Measurements from ENCODE around the gene TWIST2. TPM values are rescaled to one million over a fixed set of nuclear protein-coding genes. Genes with fewer than 3 reads are reported as not detected.

The TWIST2 gene
- polyA plus RNA-seq, 1 experiment = 127 TPM

DNA sequence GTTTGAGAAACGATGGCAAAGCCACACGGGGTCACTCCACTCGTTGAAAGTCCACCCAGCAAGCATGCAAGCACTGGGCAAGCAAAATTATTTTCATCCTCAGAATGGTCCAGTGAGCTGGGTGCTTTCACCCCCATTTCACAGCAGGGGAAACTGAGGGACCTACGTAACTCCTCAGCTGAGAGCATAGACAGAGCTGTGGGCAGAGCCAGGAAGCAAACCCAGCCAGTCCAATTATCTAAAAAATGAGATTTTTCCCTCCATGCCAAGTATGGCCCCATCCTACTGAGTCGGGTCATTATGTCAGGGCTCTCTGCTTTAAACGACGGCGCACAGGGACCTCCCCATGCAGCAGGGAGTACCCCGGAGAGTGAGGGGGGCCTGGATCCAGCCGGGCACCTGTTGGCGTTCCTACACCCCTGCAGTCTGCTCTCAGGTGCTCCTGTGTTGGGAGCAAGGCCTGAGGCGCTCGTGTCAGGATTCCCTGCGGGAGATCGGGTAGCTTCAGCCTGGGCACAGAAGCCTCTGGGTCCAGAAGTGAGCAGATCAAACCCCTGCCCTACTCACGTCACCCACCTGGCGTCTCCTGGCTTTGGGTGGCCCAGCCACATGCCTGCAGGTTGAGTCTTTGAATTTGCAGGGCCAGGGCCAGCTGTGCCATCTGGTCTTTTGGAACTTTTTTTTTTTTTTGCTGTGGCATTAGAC lies 17.3 kb downstream of the TWIST2 start:
- POLR2A ChIA-PET = interaction anchor here (0.7 kb wide), 2 partner anchors 77 to 79 kb away, joined by 4 read pairs; no protein-coding TSS in a partner anchor
- H3K27me3 ChIP-seq (ENCODE audit: control insufficient read depth, insufficient read depth, low read length) = no peaks in the 10 kb centered on the region
- TF ChIP-seq, protein P1, sequence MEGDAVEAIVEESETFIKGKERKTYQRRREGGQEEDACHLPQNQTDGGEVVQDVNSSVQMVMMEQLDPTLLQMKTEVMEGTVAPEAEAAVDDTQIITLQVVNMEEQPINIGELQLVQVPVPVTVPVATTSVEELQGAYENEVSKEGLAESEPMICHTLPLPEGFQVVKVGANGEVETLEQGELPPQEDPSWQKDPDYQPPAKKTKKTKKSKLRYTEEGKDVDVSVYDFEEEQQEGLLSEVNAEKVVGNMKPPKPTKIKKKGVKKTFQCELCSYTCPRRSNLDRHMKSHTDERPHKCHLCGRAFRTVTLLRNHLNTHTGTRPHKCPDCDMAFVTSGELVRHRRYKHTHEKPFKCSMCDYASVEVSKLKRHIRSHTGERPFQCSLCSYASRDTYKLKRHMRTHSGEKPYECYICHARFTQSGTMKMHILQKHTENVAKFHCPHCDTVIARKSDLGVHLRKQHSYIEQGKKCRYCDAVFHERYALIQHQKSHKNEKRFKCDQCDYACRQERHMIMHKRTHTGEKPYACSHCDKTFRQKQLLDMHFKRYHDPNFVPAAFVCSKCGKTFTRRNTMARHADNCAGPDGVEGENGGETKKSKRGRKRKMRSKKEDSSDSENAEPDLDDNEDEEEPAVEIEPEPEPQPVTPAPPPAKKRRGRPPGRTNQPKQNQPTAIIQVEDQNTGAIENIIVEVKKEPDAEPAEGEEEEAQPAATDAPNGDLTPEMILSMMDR (IDR thresholded peaks at IDR 0.05; ENCODE audit: insufficient read depth, low read depth, low read length) = no peak
- CTCF ChIA-PET = interaction anchor here (0.6 to 1.5 kb wide), 3 partner anchors 10 to 90 kb away, joined by 3 to 4 read pairs (median 3); no protein-coding TSS in a partner anchor
- H3K4me3 ChIP-seq (ENCODE audit: low read depth, low read length) = 0 out of 2 replicates have a peak overlapping the region, but pooled peaks have one; percentile 12
- DNase-seq (ENCODE audit: low read depth) = no peak
- peaks cover 36% of the 10 kb centered on the region for H3K36me3 ChIP-seq (ENCODE audit: control insufficient read depth, insufficient read depth, low read length)

DNA sequence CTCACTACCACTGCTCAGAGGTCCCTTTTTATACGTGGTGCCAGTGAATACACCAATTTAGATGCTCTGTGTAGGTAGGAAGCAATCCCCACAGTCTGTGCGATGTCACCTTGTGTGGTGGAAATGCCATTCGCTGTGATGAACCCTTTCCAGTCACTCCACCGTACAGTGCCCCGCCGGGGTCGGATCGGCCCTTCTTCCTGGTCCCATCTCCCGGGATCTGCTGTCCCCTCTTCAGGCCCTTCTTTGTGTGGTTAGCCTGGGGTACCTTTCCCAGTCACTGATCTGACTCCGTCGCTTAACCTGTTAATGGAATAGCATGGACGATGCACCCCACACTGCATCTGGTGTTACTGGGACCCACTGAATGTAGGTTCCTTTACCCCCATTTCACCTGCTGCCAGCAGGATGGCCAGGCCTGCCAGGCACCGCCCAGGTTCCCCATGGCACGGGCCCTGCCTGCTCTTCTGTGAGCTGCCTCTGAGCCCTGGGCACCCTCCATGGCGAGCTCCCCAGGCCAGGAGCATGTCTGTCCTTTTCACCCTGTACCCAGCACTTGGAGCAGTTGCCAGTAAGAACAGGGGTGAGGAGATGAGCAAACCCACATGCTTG lies 18.0 kb downstream of the TWIST2 start:
- Histone ChIP-seq H3K27me3 (ENCODE audit: control insufficient read depth, insufficient read depth, low read length) (no peaks in the 10 kb centered on the region), H3K4me3 (ENCODE audit: low read depth, low read length) (0 out of 2 replicates have a peak overlapping the region, but pooled peaks have one; percentile 5), H3K36me3 (ENCODE audit: control insufficient read depth, insufficient read depth, low read length) (peaks cover 37% of the 10 kb centered on the region)
- POLR2A ChIA-PET = no interaction called here
- no peak for DNase-seq (ENCODE audit: low read depth)
- CTCF ChIA-PET = interaction anchor here (1.2 to 1.5 kb wide), 2 partner anchors 11 to 78 kb away, joined by 3 to 4 read pairs; no protein-coding TSS in a partner anchor
- TF ChIP-seq, protein P1 (IDR thresholded peaks at IDR 0.05; ENCODE audit: insufficient read depth, low read depth, low read length) = no peak

DNA sequence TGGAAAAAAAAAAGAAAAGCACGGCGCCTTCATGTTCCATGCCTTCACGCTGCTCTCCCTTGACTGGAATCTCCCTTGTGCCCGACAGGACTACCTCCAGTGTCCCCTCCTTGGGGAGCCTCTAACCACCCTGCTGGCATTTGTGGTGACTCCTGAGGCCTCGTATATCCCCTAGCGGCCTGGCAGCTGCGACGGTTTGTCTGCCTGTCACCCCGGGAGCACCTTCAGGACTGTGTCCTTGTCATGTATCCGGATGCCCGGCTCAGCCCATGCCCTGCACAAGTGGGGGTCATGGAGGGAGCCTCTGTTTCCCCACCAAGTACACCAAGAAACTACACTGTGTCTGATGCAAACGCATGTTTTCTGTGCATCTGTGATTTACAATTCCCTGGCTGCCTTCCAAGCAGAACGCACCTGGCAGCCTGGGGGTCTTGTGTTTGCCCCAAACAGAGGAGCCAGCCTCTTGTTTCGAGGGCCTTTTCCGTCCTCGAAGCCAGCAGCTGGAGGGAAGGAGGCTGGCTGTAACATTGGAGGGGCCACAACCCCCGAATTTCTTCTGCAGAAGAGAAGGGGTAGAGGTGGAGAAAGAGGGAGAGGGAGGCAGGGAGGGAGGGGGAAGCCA lies 18.9 kb downstream of the TWIST2 start:
- Histone ChIP-seq H3K27me3 (ENCODE audit: control insufficient read depth, insufficient read depth, low read length) (no peaks in the 10 kb centered on the region), H3K4me3 (ENCODE audit: low read depth, low read length) (no peak overlapping the region), H3K36me3 (ENCODE audit: control insufficient read depth, insufficient read depth, low read length) (peaks cover 36% of the 10 kb centered on the region)
- no peak for DNase-seq (ENCODE audit: low read depth)
- ChIA-PET POLR2A (no interaction called here), CTCF (interaction anchor here (0.9 kb wide), 1 partner anchor 351 kb away, joined by 4 read pairs; no protein-coding TSS in a partner anchor)
- TF ChIP-seq, protein P1 (IDR thresholded peaks at IDR 0.05; ENCODE audit: insufficient read depth, low read depth, low read length) = no peak

DNA sequence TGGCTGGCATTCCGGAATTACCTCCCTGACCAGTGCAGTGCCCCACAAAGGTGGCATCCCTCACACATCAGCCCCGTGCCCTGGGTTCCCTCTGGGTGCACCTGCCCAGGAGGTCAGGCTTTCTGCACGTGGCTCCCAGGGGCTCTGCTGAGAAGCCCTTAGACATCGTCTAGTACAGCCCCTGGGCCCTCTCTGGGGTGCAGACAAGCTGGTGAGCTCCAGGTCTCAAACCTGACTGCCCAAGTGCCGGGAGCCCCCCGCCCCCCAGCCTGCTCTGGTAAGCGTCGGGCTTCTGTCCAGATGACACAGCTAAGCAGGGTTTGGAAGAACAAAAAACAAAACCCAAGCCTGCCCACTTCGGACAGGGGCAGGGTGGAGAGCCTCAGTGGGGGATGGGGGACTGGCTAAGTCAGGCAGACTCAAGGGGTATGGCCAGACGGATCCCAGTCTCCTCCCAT lies 20.2 kb downstream of the TWIST2 start:
- Histone ChIP-seq H3K4me3 (ENCODE audit: low read depth, low read length) (no peak overlapping the region), H3K27me3 (ENCODE audit: control insufficient read depth, insufficient read depth, low read length) (no peaks in the 10 kb centered on the region), H3K36me3 (ENCODE audit: control insufficient read depth, insufficient read depth, low read length) (peaks cover 39% of the 10 kb centered on the region)
- ChIA-PET POLR2A (interaction anchor here (0.6 kb wide), 1 partner anchor 26 kb away, joined by 3 read pairs; no protein-coding TSS in a partner anchor), CTCF (interaction anchor here (0.6 kb wide), 1 partner anchor 105 kb away, joined by 3 read pairs; no protein-coding TSS in a partner anchor)
- TF ChIP-seq, protein P1 (IDR thresholded peaks at IDR 0.05; ENCODE audit: insufficient read depth, low read depth, low read length) = no peak
- no peak for DNase-seq (ENCODE audit: low read depth)
